NCI-H187 (cell line): ENCODE results near the gene ZNF638.
"Not testable (repeated sequence)": the region's sequence is repeated elsewhere in the genome, so short reads cannot be mapped to it uniquely, and the experiment has no call there.

ENCODE experiments used
- DNase-seq, 2 experiments: peaks; one replicate each; lab custom pipeline; 2025; lab: John Stamatoyannopoulos, UW

Gene ZNF638, protein sequence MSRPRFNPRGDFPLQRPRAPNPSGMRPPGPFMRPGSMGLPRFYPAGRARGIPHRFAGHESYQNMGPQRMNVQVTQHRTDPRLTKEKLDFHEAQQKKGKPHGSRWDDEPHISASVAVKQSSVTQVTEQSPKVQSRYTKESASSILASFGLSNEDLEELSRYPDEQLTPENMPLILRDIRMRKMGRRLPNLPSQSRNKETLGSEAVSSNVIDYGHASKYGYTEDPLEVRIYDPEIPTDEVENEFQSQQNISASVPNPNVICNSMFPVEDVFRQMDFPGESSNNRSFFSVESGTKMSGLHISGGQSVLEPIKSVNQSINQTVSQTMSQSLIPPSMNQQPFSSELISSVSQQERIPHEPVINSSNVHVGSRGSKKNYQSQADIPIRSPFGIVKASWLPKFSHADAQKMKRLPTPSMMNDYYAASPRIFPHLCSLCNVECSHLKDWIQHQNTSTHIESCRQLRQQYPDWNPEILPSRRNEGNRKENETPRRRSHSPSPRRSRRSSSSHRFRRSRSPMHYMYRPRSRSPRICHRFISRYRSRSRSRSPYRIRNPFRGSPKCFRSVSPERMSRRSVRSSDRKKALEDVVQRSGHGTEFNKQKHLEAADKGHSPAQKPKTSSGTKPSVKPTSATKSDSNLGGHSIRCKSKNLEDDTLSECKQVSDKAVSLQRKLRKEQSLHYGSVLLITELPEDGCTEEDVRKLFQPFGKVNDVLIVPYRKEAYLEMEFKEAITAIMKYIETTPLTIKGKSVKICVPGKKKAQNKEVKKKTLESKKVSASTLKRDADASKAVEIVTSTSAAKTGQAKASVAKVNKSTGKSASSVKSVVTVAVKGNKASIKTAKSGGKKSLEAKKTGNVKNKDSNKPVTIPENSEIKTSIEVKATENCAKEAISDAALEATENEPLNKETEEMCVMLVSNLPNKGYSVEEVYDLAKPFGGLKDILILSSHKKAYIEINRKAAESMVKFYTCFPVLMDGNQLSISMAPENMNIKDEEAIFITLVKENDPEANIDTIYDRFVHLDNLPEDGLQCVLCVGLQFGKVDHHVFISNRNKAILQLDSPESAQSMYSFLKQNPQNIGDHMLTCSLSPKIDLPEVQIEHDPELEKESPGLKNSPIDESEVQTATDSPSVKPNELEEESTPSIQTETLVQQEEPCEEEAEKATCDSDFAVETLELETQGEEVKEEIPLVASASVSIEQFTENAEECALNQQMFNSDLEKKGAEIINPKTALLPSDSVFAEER (N-terminal part only)

GRCh38 chr2:71331581-71332434 lies at the start of gene ZNF638:
ZNF638 (plus strand) TSS chr2:71331782; CDS start chr2:71348955, 17,173 bp downstream.
- peak; percentile 58 to 75 for DNase-seq

DNA sequence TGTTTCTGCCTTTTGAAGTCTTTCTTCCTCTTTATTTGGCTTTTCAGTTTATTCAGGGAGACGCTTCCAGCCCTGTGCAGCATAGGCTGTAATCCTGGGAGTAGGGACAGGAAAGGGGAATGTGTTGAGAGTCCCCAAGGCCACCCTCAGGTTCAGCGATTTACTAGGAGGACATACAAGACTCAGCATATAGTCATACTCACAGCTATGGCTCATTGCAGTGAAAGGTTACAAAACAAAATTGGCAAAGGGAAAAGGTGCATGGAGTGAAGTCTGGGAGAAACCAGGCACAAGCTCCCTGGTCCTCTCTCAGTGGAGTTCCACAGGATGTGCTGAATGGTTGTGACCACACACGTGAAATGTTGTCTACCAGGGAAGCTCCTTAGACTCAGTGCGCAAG lies 49.6 kb upstream of the ZNF638 start:
- no peak for DNase-seq

DNA sequence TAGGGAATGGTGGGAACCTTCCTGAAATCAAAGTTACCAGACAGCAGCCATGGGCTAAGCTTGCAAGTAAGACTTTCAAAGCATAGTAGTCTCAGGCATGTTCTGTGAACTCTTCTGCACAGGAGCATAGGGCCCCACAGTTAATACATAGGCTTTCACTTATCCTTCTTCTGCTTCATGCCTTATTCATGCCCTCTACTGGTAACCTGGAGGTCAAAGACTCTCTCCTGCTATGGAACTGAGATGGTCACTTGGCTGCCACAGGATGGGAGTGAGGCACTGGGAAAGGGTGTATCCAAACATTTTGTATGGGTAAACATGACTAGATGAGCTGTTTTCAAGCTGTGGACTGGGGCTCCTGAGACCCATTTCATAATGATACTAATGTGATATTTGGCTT lies 49.1 kb upstream of the ZNF638 start:
- no peak for DNase-seq

DNA sequence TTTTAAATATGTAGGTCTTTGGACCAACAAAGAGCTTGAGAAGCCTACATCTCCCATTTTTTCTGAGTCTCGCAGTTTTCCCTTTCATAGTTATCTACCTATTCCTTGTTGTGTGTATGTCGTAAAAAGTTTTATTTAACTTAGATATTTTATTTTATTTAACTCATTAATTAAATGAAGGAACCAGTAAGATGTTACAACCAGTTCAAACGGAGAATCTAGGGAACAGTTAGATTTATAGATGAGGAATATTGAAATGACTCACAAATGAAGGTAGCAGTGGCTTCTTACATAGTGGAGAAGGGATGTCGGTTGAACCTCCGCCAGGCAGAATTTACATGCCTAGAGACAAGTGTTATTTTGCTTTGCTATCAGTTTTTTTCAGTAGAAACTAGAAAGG lies 48.5 kb upstream of the ZNF638 start:
- no peak for DNase-seq

DNA sequence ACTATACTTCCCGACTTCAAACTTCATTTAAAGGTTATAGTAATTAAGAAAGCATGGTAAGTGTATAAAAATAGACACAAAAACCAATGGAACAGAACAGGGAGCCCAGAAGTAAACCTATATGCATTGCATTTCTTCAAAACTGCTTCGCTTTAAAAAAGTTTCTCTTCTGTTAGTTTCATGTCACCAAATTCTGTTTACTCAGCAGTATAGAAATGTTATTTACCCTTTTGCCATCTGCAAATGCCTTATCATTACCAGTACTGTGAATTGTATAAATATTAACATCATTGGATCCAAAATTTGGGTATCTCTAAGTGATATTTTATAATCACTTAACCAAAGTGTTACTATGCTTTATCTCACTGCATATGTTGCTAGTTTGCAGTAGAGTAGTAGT lies 45.9 kb upstream of the ZNF638 start:
- DNase-seq, result no peak

DNA sequence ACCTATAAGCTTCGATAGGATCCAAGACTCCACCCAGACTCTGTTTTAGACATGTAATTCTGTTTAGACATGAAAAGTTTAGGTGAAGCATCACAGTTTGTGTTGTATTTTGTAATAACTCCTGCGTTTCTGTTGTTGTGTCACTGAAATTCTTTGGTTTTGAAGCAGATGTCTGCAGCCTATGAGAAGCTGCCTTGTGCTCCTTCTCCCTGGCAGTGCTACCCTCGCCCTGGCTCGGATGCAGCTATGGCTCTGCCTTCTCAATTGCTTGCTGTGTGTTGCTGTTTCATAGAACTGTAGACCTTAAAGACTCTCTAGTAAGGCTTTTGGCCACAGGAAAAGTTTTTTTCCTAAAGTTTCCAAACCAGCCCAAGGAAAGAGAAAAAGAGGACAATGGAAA lies 40.2 kb upstream of the ZNF638 start:
- no peak for DNase-seq

DNA sequence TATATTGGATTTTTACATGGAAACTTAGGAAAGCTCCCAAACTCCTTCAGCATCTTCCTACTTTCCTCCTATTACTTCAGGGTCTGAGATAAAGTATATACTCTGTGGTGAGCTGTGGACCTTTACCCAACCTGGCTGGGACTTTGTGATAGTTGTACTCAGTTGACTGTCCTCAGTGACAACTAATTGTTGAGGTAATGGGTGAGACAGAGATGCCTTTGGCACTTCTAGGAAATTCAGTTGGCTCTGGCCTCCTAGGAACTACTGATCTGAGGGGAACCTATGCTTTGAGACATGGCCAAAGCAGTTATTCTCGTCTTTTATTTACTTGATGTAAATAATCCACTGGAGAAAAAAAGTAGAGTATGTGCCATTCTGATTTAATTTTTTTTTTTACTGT lies 39.4 kb upstream of the ZNF638 start:
- DNase-seq, result no peak

DNA sequence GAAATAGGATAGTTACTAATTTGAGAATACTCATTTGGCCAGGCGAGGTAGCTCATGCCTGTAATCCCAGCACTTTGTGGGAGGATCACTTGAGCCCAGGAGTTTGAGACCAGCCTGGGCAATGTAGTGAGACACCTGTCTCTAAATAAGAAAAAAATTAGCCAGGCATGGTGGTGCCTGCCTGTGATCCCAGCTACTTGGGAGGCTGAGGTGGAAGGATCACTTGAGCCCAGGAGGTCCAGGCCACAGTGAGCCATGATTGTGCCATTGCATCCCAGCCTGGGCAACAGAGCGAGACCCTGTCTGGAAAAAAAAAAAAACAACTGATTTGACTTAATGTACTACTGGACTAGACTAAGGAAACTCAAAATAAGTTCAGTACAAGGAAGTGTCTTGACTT lies 32.7 kb upstream of the ZNF638 start:
- DNase-seq, result no peak

- no peak for DNase-seq
These were observed 32.1 kb upstream of the ZNF638 start for GRCh38 chr2:71299507-71299906.

- no peak for DNase-seq
These were observed 27.7 kb upstream of the ZNF638 start for GRCh38 chr2:71303849-71304248.

- no peak for DNase-seq
These were observed 24.8 kb upstream of the ZNF638 start for GRCh38 chr2:71306762-71307161.

DNA sequence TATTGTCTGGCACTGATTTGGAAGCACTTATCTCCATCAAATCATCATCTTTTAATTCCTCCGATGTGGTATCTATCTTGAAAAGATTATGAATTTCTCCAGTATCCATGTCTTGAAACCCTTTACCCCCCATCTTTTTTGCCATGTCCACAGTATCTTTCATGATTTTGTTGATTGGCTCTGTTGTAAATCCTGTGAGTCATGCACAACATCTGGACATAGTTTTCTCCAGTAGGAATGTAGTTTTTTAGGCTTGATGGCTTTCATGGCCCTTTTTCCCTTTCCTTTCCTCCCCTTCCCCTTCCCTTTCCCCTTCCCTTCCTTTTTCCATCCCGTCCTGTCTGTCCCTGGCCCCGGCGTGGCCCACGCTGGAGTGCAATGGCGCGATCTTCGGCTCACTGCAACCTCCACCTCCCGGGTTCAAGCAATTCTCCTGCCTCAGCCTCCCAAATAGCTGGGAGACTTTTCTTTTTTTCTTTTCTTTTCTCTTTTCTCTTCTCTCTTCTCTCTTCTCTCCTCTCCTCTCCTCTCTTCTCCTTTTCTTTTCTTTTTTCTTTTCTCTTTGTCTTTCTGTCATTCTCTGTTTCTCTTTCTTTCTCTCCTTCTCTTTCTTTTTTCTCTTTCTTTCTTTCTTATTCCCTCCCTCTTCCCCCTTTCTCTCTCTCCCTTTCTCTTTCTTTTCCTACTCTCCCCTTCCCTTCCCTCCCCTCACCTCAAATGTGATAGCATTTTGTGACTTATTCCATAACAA lies 18.4 kb upstream of the ZNF638 start:
- no peak for DNase-seq

DNA sequence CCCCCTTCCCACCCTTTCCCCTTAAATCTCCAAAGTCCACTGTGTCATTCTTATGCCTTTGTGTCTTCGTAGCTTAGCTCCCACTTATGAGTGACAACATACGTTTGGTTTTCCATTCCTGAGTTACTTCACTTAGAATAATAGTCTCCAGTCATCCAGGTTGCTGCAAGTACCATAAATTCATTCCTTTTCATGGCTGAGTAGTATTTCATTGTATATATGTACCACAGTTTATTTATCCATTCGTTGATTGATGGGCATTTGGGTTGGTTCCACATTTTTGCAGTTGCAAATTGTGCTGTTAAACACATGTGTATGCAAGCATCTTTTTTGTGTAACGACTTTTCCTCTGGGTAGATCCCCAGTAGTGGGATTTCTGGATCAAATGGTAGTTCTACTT lies 14.5 kb upstream of the ZNF638 start:
- no peak for DNase-seq

DNA sequence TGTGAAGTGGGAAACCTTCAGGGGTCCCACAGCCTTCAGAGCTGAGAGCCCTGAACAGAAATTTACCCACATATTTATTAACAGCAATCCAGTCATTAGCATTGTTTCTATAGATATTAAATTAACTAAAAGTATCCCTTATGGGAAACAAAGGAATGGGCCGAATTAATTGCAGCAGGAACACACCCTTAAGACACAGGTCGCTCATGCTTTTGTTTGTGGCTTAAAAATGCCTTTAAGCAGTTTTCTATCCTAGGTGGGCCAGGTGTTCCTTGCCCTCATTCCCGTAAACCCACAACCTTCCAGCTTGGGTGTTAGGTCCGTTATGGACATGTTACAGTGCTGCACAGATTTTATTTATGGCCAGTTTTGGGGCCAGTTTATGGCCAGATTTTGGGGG lies 13.7 kb upstream of the ZNF638 start:
- DNase-seq, result not testable (repeated sequence)

- DNase-seq, result no peak
These were observed 8.2 kb upstream of the ZNF638 start for GRCh38 chr2:71323386-71323785.

DNA sequence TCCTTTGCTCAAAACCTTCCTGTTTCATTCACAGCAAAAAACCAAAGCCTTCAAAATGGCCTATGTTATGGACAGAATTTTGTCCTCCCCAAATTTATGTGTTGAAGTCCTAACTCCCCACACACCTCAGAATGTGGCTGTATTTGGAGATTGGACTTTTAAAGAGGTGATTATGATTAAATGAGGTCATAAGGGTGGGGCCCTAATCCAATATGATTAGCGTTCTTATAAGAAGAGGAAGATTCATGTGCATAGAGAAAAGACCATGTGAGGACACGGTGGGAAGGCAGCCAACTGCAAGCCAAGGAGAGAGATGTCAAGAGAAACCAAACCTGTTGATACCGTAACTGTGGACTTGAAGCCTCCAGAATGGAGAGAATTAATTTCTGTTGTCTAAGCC lies 4.6 kb upstream of the ZNF638 start:
- no peak for DNase-seq

- no peak for DNase-seq
These were observed 3.7 kb upstream of the ZNF638 start for GRCh38 chr2:71327916-71328315.

DNA sequence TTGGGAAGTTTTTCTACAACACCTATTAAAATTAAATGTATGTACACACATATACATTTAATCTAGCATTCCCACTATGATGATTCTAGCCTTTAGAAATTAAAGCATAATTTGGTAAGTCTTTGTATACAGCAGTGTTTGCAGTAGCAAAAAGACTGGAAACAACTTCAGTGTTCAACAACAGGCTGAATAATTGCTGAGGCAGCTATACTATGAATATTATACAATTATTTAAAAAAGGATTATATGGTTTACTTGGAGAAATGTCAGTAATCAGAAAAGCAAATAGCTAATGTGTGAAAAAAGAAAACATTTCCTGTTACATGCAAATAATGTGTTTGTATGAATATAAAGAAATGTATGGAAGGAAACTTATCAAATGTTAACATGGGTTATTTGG lies 1.4 kb upstream of the ZNF638 start:
- no peak for DNase-seq

GRCh38 chr2:71330585-71331330 lies 824 bp upstream of the ZNF638 start:
- no peak for DNase-seq

- DNase-seq, result not testable (repeated sequence)
These were observed 326 bp upstream of the ZNF638 start for GRCh38 chr2:71331331-71331580.
